ENCODE results near the gene PTPN3.

The PTPN3 gene

DNA sequence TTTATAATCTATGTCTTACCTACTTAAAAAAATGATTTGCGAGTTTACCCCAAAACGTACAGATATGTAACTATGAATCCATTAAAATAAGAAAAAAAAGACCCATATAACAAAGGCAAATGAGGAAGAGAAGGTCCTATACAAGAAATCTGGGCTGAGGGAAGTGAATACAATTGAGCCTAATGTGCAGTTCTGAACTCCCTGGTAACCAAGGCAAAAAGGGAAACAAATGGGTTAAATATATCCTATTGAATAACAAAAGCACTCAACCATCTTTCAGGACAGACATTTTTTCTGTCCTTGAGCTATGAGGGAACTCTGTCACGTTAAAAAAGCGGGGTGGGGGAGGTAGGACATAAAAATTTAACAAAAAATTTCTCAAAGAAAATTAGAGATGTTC is 78.6 kb downstream of the PTPN3 start:
- no peak for DNase-seq

DNA sequence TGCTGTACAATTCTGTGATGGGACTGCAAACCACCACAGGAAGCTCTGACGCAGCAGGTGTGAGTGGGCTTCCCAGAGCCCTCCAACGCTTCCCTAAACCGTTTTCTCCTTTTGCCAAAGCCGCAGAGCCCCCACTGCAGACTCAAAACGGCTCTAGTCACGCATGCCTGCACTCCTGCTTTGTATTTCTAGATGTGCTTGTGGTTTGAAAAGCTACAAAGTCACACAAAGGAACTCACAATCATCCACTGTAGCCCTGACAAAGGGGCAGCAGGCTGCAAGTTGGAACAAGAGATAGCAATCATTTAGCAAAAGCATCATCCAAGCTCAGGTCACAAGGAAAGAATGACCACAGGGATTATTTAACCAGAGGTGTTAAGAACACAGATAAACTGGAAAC is 79.3 kb downstream of the PTPN3 start:
- DNase-seq: no peak

DNA sequence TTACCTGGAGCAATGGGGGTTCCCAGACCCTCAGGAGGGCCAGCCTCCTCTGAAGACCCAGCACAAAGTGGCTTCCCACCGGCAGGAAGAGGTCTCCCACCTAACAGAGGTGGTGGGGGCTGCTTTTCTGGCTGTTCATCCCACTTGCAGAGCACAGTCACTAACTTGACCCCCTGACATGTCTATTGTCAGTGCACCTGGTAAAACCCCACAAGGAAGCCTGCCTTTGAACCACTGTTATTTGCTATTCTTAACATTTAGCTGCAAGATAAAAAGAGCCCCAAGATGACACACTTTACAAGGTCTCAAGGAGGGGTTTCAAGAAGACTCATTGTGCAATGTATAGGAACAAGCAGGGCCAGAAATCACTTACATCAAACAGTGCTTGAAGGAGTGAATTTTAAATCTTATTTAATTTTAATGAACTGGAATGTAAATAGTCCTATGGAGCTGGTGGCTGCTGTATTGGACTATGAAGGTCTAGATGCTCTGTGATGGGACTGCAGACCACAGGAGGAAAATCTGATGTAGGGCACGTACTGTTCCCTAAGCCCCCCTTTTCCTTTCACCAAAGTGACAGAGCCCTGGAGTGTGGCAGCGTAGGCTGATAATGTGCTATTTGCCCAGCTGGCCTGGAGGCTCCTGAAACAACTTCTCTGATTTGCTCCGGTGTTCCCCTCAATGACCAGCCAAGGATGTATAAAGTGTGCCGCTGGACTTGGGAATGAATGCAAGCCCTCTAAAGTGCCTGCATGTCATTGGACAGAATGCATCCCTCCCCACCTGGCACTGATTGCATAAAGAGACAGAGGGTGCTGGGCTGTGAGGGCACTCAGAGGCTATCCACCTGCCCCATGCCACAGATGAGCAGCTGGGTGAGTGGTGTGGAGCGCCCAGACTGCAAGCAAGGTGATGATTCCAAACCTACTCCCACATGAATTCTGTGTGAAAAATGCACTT is 80.2 kb downstream of the PTPN3 start:
- DNase-seq: no peak

DNA sequence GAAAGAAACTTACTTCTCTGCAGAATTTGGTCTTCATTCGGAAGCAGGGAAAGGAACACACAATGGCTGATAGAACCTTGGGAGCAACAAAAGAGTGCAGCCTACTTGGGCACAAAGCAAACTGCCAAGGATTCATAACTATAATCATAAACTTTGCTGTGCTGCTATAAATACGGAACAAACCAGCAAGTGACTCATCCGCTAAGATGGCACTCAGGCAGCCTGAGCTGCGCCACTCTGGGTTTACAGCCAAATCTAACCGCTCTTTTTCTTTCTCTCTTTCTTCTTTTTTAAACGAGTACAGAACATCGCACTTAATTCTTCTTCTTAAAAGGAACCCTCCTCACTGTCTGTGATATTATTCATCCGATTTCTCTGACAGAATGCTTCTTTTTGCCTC is 81.1 kb downstream of the PTPN3 start:
- no peak for DNase-seq

DNA sequence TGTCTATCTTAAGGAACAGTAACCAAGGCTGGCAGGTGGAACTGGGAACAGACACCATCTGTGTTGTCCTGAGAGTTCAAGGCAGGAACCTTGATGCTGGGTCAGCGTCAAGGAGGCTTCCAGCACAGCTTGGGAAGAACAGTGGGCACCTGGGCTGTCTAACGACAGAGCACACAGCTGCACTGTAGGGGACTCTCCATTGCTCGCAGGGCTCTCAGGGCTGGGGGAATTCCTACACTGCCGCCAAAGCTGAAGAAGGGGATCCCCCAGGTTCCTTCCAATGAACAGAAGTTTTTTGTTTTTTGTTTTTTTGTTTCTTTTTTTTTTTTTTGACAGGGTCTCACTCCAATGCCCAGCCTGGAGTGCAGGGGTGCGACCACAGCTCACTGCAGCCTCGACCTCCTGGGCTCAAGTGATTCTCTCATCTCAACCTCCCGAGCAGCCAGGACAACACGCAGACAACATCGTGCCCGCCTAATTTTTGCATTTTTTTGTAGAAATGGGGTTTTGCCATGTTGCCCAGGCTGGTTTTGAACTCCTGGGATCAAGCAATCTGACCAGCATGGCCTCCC is 81.9 kb downstream of the PTPN3 start:
- DNase-seq: no peak

DNA sequence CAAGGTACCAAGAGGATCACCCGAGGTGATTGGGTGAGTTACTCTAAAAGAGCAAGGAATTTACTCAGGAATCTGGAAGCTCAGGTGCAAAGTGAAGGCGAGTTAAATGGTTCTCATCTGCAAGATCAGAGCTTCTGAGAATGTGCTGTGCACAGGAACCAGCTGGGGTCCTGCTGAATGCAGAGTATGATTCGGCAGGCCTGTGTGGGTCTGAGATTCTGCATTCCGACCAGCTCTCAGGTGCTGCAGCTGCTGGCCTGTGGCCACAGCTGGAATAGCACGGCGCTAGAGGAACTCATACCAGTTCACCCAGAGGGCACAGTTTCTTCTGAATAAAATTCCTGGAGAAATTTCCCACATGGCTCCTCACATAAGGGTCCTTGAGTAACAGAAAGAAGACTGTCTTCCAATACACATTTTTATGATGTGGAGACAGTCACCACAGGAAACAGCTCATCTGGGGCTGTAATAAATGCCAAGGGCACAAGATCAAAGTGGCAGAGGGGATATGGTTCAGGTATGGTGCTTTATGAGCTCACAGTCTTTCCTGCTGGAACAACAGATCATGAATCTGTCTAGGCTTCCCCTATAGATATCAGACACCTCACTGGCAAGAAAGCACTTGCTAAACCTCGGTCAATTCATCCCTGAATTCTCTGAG is 83.9 kb downstream of the PTPN3 start:
- DNase-seq: no peak

DNA sequence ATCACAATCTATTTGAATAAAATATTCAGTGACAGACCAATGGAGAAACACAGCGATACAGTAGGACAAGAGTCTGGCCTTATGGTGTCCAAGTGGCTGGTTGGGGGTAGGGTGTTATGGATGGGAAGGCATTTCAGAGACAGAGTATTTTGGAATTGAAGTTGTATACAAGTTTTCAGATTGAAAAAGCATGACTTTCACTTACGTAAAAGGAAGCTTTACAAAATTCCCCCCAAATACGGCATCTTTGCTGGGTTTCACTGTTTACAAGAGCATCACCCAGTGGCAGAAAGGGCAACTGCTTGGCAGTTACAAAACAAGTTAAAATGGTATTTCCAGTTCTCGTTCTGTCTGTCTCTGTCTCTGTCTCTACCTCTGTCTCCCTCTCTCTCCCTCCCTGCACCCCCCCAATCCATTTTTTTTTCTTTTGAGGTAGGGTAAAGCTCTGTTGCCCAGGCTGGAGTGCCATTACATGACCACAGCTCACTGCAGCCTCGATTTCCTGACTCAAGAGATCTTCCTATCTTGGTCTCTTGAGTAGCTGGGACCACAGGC is 86.2 kb downstream of the PTPN3 start:
- no peak for DNase-seq

DNA sequence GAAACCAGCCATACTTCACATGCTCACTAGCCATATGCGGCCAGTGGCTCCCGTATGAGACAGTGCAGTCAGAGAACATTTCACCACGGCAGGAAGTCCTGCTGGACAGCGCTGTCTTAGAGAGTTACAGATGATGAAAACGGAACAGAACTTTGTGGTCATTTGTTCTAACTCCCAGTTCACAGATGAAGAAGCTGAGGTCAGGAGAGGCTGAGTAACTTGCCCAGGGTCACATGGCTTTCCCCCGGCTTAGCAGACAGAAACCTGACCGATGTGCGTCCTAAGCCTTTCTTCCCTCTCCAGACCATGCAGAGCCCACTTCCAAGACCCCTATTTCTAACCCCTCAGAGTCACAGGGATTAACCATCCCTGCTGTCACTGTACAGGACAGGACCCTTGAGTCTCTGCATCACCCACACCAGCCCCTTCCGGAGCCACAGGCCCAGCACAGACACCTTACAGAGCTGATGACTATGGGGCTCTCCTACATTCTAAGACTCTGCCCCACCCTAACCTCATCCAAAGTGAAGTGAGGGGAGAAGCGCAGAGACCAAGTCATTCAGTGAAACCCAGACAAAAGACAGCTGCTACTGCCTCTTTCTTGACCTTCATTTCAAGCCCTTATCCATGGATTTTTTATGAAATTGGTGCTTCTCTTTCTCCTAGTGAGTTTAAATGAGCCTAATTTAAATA is 86.9 kb downstream of the PTPN3 start:
- DNase-seq: no peak

DNA sequence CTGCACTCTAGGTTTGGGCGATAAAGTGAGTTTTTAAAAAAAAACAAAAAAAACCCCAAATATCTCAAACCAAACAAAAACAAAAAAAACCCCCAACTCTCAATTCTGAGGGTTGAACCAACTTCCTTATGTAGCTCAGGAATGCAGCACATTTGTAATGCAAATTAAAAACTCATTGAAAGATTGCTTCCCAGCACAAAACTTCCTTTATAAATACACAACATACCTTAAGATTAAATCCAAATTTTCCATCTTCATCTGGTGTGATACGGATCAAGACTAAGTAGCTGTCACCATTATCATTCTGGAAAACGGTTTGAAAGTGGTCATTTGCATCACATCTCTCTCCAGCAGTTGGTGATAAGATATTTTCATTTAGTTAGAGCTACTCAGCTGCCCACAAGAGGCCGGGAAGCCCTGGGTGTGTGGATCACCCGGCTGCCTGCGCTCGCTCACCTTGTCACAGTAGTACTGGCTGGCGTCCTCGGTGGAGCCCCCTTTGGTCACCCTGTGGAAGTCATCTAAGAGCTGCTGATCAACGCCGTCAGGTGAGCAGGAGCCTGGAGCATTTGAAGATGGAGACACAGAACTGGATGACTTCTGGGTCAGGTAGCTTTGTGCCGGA is 88.2 kb downstream of the PTPN3 start:
- no peak for DNase-seq

DNA sequence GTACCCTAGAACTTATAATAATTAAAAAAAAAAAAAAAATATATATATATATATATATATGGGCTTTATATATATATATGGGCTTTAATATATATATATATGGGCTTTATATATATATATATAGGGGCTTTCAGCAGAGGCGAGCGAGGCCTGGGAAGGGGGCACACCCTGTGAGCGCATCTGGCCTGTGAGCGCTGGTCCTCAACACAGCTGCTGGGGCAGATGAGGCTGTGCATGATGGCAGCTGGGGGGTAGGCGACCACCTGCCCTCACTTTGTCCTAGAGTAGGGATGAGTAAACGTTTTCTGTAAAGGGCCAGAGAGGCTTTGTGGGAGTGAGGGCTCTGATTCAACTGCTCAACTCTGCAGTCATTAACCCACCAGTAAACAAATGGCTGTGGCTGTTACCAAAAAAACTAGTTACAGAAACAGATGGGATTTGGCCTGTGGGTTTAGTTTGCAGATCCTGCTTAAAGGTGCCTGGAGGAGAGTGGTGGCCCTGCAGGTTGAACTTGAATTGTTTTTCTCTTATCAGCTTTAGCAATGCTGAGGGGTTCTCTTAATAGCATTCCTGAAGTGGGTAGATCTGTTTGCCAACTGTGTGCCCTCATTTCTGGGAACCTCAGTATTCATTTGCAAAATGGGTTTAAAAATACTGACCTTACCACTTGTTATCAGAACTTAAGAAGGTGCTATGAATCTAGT is 89.2 kb downstream of the PTPN3 start:
- DNase-seq: no peak

DNA sequence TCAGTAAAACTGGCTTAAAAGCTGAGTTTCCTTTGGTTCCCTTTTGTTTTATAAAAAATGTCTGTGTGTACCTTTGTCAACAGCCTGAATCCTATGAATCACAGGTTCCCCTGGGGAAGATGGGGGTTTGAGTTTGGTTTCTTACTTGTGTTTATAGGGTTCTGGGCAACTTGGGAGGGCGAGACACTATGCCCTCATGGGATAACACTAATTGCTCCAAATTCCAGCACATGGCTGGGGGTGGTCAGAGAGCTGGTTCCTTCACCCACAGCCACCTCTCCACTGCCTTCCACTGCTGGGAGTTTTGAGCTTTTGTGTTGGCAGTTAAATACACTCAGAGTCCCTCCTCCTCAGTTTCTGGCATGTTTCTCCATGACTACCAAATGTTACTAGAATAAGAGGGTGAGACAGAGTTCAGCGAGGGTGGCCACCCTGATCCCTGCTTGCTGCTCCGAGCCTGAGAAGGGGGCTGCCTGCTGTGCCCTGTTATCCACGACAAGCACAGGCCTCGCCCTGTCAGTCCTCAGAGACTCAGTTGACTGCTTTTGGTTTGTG is 94.3 kb downstream of the PTPN3 start:
- no peak for DNase-seq

DNA sequence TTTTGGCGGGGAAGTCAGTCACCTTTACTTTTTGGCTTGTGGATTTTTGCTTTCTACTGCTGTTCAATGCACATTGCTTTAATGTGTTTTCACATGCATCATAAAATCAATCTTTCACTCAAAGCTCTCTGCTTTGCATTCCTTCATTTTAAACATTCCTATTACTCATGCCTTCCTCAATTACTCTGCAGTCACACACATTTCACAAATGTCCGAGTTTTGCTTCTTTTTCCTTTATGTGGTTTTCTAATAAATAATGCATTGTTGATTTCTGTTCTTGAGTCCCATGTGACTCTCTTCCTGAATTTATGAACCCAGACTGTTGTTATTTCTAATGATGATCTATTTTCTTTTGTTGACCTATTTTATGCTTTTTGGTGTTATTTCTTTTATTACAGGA is 95.0 kb downstream of the PTPN3 start:
- DNase-seq: no peak

DNA sequence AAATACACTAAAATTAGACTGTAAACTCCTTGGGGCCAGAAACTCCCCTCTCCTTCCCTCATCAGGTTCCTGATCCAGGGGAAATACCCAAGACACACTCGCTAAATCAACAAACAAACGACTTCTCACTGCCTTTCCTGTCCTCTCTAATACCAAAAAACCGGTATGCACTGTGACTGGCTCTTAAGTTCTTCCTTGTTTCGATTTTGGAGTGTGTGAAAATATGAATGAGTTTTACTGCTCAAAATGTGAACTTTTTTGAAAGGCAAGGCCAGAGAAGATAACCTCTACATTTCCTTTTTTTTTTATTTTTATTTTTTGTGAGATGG is 96.2 kb downstream of the PTPN3 start:
- DNase-seq: no peak

DNA sequence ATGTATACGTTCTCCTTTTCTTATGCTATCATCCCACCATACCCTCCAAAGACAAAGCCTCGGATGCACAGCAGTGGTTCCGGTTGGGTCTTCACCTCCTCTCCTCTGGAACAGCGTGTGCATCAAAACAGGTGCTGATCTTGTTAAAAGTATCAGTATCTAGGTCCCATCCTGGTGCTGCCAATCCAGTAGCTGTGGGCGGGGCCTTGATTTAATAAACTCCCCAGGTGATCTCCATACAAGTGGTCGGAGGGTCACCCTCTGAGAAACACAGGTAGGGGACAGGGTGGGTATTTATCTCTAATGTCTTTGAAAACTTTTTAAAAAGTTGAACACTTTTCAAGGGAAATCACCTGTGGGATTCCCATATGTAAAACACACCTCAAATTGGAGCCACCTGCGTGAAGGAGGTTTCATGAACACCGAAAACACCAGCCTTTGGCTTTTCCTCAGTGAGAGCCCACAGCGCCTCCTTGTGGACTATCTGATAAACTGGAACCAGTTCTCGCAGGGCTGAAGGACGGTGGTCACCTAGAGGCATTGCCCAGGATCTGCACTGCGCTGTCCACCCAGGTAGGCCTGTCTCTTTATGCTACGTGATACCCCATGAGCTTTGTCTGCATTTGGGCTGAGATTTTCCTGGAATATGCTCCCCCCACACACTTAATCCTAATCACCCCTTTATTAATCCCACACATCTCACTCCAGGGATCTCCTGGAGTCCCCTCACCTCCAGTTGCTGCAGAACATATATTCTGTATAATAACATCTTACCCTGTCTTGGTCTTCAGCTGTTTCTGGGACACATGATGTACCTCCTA is 96.7 kb downstream of the PTPN3 start:
- DNase-seq: no peak

DNA sequence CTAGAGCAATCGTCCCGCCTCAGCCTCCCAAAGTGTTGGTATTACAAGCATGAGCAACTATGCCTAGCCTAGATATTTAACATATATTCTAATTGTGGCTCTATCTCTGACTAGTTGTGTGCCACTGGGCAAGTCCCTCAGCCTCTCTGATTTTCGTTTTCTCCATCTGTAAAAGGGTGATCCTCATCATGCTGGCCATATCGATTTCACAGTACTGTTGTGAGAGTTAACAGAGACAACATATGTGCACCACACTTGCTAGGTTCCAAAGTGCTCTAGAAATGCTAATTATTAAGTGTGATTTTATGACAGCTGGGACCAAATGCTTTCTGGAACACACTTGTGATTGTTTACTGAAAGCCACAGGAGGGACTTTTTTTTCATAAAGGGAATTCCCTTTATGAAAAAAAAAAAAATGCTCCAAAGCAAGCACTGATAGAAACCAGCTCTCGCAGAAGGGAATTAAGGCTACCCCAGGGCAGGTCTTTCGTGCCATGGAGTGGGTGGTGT is 98.8 kb downstream of the PTPN3 start:
- no peak for DNase-seq

DNA sequence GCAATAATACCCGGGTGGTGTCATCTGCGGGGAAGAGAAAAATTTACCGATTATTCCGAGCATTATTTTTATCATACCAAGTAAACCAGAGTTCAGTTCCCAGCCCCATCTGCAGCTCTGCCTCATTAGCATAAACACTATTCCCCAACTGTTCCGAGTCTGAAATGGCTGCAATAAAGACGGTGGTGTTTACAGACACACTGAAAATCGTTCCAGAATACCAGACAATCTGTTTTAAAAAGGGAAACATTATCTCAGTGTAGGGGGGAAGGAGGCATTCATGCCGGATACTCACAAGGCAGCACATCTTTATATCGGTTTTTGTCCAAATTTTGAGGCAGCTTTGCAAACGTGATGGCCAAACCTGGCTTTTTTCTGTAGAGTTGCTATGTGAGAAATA is 106.9 kb downstream of the PTPN3 start:
- DNase-seq: no peak

DNA sequence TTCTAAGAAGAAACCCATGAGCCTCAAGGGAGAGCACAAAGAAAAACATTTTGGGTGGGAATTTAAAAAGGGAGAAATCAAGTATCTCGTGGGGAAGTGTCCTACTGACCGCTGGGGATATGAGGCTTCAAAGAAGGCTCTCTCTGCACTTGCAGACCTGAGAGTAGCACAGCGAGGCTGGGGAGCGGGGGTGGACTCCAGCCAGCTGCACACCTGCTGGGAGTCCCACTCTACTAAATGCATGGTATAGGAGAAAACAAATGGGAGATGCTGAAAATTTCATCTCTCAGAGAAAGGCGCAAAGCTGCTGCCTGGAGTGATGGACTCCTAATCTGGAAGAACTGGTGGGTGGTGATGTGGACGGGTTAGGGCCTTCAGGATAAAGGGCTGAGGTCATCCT is 110.3 kb downstream of the PTPN3 start:
- no peak for DNase-seq

DNA sequence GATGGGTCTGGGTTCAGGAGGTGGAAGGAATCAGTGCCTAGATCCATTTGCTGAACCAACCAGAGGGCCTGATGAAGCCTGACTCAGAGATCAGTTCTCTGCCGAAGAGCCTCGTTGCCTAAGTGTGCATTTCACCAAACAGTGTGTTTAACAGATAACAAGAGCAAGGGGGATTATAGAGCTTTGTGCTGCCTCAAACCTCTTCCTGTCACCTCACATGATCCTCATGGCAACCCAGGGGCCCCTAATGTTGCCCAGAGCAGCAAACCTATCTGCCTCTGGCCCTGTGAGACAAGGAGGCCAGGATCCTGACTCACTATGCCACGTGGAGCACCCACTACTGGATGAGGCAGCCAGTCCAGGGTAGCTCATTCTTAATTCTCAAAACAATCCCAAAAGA is 110.9 kb downstream of the PTPN3 start:
- DNase-seq: no peak

DNA sequence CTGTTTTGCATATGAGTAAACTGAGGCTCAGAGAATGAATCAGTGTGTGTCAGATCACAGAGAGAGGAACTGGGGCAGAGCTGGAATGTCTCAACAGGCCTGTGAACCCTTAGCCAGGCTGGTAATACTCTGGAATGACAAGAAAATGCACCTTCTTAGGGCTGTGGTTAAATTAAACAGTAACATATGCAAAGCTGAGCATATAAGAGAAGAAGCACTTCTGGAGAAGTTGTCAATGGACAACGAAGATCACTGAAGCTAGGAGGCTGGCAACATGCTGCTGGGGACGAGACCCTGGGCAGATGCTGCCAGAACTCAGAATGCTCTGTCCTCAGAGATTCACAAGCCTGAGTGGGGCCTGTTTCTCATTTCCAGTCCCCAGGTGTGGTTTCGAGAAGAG is 112.6 kb downstream of the PTPN3 start:
- no peak for DNase-seq

DNA sequence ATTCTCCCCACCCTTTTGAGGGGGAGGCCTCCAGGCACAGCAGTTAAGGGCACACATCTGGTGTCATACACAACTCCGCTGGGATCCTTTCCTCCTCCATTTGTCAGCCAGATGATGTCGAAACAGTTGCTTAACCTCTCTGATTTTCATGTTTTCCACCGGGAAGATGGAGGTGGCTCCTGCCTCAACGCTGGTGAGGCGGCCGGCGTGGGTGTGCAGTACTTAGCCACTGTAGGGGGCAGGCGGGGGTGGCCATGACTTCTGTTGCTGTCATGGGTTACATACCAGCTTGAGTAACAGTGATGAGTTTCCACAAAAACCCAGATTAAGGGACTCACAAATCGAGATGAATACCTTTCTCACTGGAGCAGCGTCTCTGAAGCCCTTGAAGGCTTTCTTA is 114.2 kb downstream of the PTPN3 start:
- no peak for DNase-seq

DNA sequence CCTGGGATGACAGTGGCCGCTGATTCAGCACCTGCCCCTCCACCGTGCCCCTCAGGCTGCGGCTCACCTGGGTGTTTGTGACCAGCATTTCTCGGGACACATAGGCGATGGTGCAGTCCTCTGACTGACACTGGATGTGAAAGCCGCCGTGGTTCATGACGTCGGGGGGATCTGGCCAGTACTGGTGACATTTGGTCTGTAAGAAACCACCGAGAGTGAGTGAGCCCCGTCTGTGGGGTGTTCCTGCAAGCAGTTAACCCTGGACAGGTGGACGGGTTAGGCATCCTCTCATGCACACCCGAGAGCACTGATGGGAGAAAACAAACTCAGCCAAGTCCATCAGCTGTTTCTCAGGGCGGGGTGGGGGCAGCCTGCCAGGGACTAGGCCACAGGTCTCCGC is 114.8 kb downstream of the PTPN3 start:
- DNase-seq: no peak

Measured in activated gamma-delta T cell treated with Interleukin-2 at 50 U/mL for 16 hours (primary cell).